ENCODE results near the gene NGRN. TPM values are rescaled to one million over a fixed set of nuclear protein-coding genes. Genes with fewer than 3 reads are reported as not detected.
A peak's percentile ranks its signal among the peaks of the same experiment; 100 is the strongest.

NGRN gene
- total and polyA plus RNA-seq, 2 experiments from 2014 or later = 99.5 to 122 TPM

GRCh38 chr15:90230071-90230494 lies 35.4 kb upstream of the NGRN start:
- no peak overlapping the region for H3K4me2 ChIP-seq (ENCODE audit: unreplicated experiment)
- no peaks in the 10 kb centered on the region for H3K9me2 ChIP-seq (ENCODE audit: insufficient read depth)
- WGBS, 2 experiments (ENCODE audit: low coverage in 1 of 2, low lambda C conversion rate in 2 of 2, missing lambda C conversion rate in 2 of 2) = 83% methylated on average over 12 of the region's 12 CpGs
- no peak for TF ChIP-seq EZH2 (IDR thresholded peaks at IDR 0.05; ENCODE audit: insufficient read depth, poor library complexity, severe bottlenecking)
- no peak for TF ChIP-seq EZH2phosphoT487 (IDR thresholded peaks at IDR 0.05; ENCODE audit: insufficient read depth, low read depth)
- no peaks in the 10 kb centered on the region for H4K20me1 ChIP-seq (ENCODE audit: insufficient read depth)
- 0 out of 2 replicates have a peak, but pooled peaks cover 8% of the 10 kb centered on the region for H3K4me1 ChIP-seq (ENCODE audit: insufficient read depth)
- no peak overlapping the region for H3K9ac ChIP-seq
- no peaks in the 10 kb centered on the region for H3K36me3 ChIP-seq (ENCODE audit: low read depth)
- no peaks in the 10 kb centered on the region for H3K27me3 ChIP-seq (replicated peaks; ENCODE audit: insufficient read depth)
- no peak overlapping the region for H3K4me3 ChIP-seq
- H3K27ac ChIP-seq = no peak overlapping the region
- DNase-seq = no peak
- H3K9me3 ChIP-seq (ENCODE audit: low read depth) = no peaks in the 10 kb centered on the region
- no peak overlapping the region for H2AFZ ChIP-seq
- peaks cover 22% of the 10 kb centered on the region for H3K79me2 ChIP-seq (ENCODE audit: insufficient read depth)
- no peaks in the 10 kb centered on the region for H3F3A ChIP-seq (ENCODE audit: insufficient read depth)
- in situ Hi-C loops (cut with MboI) = no loop called here

DNA sequence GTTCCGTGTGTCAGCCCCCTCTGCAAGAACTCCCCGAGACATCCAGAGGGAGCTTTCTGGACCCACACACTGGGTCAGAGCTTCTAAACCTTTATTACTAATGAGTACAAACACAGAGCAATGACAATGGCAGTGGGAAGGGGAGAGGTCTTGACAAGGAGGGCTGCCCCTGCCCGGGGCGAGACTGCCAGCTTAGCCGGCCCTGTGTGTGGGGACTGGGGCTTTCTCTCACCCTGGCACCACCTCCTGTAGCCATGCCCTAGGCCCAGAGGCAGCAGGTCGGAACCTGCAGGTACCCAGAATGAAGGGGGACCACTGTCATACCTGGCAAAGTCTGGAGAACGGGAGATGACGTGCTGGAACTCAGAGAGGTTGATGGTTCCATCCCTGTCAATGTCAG lies 34.9 kb upstream of the NGRN start:
- H3K27ac ChIP-seq = no peak overlapping the region
- WGBS, 2 experiments (ENCODE audit: low coverage in 1 of 2, low lambda C conversion rate in 2 of 2, missing lambda C conversion rate in 2 of 2) = 95 to 97% methylated on average over 6 to 8 of the region's 8 CpGs
- 0 out of 2 replicates have a peak, but pooled peaks cover 8% of the 10 kb centered on the region for H3K4me1 ChIP-seq (ENCODE audit: insufficient read depth)
- no peaks in the 10 kb centered on the region for H4K20me1 ChIP-seq (ENCODE audit: insufficient read depth)
- H2AFZ ChIP-seq = no peak overlapping the region
- H3K9ac ChIP-seq = no peak overlapping the region
- no peak overlapping the region for H3K4me2 ChIP-seq (ENCODE audit: unreplicated experiment)
- DNase-seq = no peak
- H3K79me2 ChIP-seq (ENCODE audit: insufficient read depth) = peaks cover 22% of the 10 kb centered on the region
- H3K9me2 ChIP-seq (ENCODE audit: insufficient read depth) = no peaks in the 10 kb centered on the region
- H3F3A ChIP-seq (ENCODE audit: insufficient read depth) = no peaks in the 10 kb centered on the region
- no peaks in the 10 kb centered on the region for H3K36me3 ChIP-seq (ENCODE audit: low read depth)
- in situ Hi-C loops (cut with MboI) = no loop called here
- no peak overlapping the region for H3K4me3 ChIP-seq
- no peaks in the 10 kb centered on the region for H3K9me3 ChIP-seq (ENCODE audit: low read depth)
- no peaks in the 10 kb centered on the region for H3K27me3 ChIP-seq (replicated peaks; ENCODE audit: insufficient read depth)
- TF ChIP-seq EZH2phosphoT487 (IDR thresholded peaks at IDR 0.05; ENCODE audit: insufficient read depth, low read depth) = no peak
- no peak for TF ChIP-seq EZH2 (IDR thresholded peaks at IDR 0.05; ENCODE audit: insufficient read depth, poor library complexity, severe bottlenecking)

DNA sequence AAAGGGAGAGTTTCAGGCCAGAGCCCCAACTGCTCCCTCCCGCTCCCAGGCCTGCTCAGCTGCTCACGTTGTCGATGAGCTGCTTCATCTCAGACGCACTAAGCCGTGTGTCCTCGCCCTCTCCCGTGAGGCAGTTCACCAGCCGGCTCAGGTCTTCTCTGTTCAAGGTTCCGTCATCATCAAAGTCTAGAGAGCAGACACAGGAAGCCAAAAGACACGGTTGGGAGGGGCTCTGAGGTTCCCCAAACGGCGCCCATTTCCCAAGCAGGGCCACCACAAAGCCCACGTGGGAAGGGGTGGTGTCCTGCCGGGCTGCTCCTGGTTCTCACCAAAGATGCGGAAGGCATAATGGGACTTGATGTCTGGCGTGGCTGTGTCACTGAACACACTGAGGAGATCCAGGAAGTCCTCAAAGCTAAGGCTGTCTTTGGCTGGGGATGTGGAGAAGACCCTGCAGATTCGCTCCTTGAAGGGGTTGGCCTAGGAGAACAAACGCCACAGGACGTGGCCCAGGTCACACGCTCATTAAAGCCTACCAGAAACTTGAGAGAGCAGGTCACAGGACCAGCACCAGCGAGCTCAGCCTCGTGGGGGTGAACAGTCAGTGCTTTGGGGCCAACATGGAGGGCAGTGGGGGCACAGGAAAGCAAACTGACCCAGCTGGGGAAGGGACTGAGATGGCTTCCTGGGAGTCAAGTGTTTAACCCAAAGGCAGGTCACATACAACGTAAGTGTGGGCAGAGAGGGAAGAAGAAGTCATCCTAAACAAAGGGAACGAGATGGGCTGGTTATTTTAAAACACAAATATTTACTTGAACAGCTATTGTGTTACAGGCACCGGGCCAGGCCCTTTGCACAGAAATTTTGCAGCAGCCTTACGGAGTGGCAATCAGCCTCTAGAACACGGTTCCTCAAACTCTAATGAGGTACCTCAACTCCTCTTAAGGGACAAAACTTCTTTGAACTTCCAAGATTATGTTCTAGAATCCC lies 34.1 kb upstream of the NGRN start:
- DNase-seq = no peak
- no peak overlapping the region for H3K27ac ChIP-seq
- H2AFZ ChIP-seq = no peak overlapping the region
- in situ Hi-C loops (cut with MboI) = no loop called here
- no peaks in the 10 kb centered on the region for H3K9me3 ChIP-seq (ENCODE audit: low read depth)
- 81 to 84% methylated on average over 24 to 27 of the region's 27 CpGs for WGBS, 2 experiments (ENCODE audit: low coverage in 1 of 2, low lambda C conversion rate in 2 of 2, missing lambda C conversion rate in 2 of 2)
- no peak overlapping the region for H3K4me3 ChIP-seq
- no peaks in the 10 kb centered on the region for H3K27me3 ChIP-seq (replicated peaks; ENCODE audit: insufficient read depth)
- no peaks in the 10 kb centered on the region for H4K20me1 ChIP-seq (ENCODE audit: insufficient read depth)
- H3K9me2 ChIP-seq (ENCODE audit: insufficient read depth) = no peaks in the 10 kb centered on the region
- no peak for TF ChIP-seq EZH2 (IDR thresholded peaks at IDR 0.05; ENCODE audit: insufficient read depth, poor library complexity, severe bottlenecking)
- no peak for TF ChIP-seq EZH2phosphoT487 (IDR thresholded peaks at IDR 0.05; ENCODE audit: insufficient read depth, low read depth)
- H3K36me3 ChIP-seq (ENCODE audit: low read depth) = no peaks in the 10 kb centered on the region
- peaks cover 22% of the 10 kb centered on the region for H3K79me2 ChIP-seq (ENCODE audit: insufficient read depth)
- H3K9ac ChIP-seq = no peak overlapping the region
- no peaks in the 10 kb centered on the region for H3F3A ChIP-seq (ENCODE audit: insufficient read depth)
- no peak overlapping the region for H3K4me2 ChIP-seq (ENCODE audit: unreplicated experiment)
- H3K4me1 ChIP-seq (ENCODE audit: insufficient read depth) = 0 out of 2 replicates have a peak, but pooled peaks cover 8% of the 10 kb centered on the region

DNA sequence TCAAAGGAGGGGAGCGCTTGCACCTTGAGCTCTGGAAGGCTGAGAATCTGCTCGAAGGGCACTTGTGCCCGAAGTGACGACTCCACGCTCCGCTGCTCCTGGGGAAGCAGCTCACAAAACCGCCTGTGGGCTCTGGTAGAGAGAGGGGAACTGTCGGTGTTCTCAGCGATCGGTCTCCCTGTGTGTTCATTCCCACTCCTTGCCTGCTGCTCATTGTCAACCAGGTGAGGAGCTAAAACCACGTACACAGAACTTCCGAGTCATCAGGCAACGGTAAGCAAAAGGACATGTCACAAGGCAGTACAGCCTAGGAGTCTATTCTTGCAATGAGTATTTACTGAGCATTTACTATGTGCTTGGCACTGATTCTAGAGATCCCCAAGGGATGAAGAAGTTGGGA lies 33.3 kb upstream of the NGRN start:
- 0 out of 2 replicates have a peak, but pooled peaks cover 8% of the 10 kb centered on the region for H3K4me1 ChIP-seq (ENCODE audit: insufficient read depth)
- H3K36me3 ChIP-seq (ENCODE audit: low read depth) = no peaks in the 10 kb centered on the region
- no peak overlapping the region for H3K27ac ChIP-seq
- 97% methylated on average over 13 of the region's 13 CpGs for WGBS, 2 experiments (ENCODE audit: low coverage in 1 of 2, low lambda C conversion rate in 2 of 2, missing lambda C conversion rate in 2 of 2)
- peak overlapping the region; percentile 91 for H3K4me2 ChIP-seq (ENCODE audit: unreplicated experiment)
- H4K20me1 ChIP-seq (ENCODE audit: insufficient read depth) = no peaks in the 10 kb centered on the region
- DNase-seq = peak; percentile 16
- H3K9ac ChIP-seq = peak overlapping the region; percentile 93
- no peak overlapping the region for H2AFZ ChIP-seq
- no peaks in the 10 kb centered on the region for H3F3A ChIP-seq (ENCODE audit: insufficient read depth)
- in situ Hi-C loops (cut with MboI) = no loop called here
- peaks cover 22% of the 10 kb centered on the region for H3K79me2 ChIP-seq (ENCODE audit: insufficient read depth)
- no peaks in the 10 kb centered on the region for H3K9me2 ChIP-seq (ENCODE audit: insufficient read depth)
- no peaks in the 10 kb centered on the region for H3K9me3 ChIP-seq (ENCODE audit: low read depth)
- H3K4me3 ChIP-seq = peak overlapping the region; percentile 90
- H3K27me3 ChIP-seq (replicated peaks; ENCODE audit: insufficient read depth) = no peaks in the 10 kb centered on the region
- TF ChIP-seq EZH2 (IDR thresholded peaks at IDR 0.05; ENCODE audit: insufficient read depth, poor library complexity, severe bottlenecking) = no peak
- no peak for TF ChIP-seq EZH2phosphoT487 (IDR thresholded peaks at IDR 0.05; ENCODE audit: insufficient read depth, low read depth)
